ENCODE data around the gene PRH2. TPM values are rescaled to one million over a fixed set of nuclear protein-coding genes. Genes with fewer than 3 reads are reported as not detected.

PRH2 gene
- total RNA-seq, result not detected in 2 replicates

GRCh38 chr12:10928746-10929286 lies at the start of gene PRH2:
TSS of gene PRH2 (plus strand) at chr12:10929236. CDS start at chr12:10929274, 38 bp downstream.

GRCh38 chr12:10884086-10884725 lies 44.8 kb upstream of the PRH2 start, which contains the start of gene PRH1:
TSS of gene PRH1 (minus strand) at chr12:10884255. CDS start at chr12:10884217, 38 bp downstream.

GRCh38 chr12:10909462-10909861 lies 19.6 kb upstream of the PRH2 start, which contains the start of gene TAS2R13:
TSS of gene TAS2R13 (minus strand) at chr12:10909562. CDS start at chr12:10909298, 264 bp downstream.

GRCh38 chr12:10939163-10939562 lies 10.1 kb downstream of the PRH2 start, which contains the start of gene TAS2R14:
TSS of gene TAS2R14 (minus strand) at chr12:10939263. CDS start at chr12:10939207, 56 bp downstream.

Other genes with a start within 250 kb of the PRH2 start
- gene YBX3, start 205.9 kb upstream of the PRH2 start, total RNA-seq, result 116 and 139 TPM in 2 replicates
- gene TAS2R7, start 126.6 kb upstream of the PRH2 start, total RNA-seq, result not detected in 2 replicates
- not detected in 2 replicates for gene TAS2R8, start 122.0 kb upstream of the PRH2 start, total RNA-seq
- not detected in 2 replicates for gene TAS2R9, start 119.1 kb upstream of the PRH2 start, total RNA-seq
- gene TAS2R10, start 102.9 kb upstream of the PRH2 start, total RNA-seq, result 0.83 and 1.2 TPM in 2 replicates
- gene PRR4, start 79.8 kb upstream of the PRH2 start, total RNA-seq, result 0.73 and 1.2 TPM in 2 replicates
- 10.6 and 16.2 TPM in 2 replicates for gene PRH1, start 45.0 kb upstream of the PRH2 start, total RNA-seq
- gene TAS2R13, start 19.7 kb upstream of the PRH2 start, total RNA-seq, result 1.8 and 2.4 TPM in 2 replicates
- 2.6 and 4.3 TPM in 2 replicates for gene TAS2R14, start 10.0 kb downstream of the PRH2 start, total RNA-seq
- 2.9 and 6.5 TPM in 2 replicates for gene TAS2R50, start 57.7 kb downstream of the PRH2 start, total RNA-seq
- gene TAS2R20, start 69.1 kb downstream of the PRH2 start, total RNA-seq, result 3.8 and 7.2 TPM in 2 replicates
- 5.1 and 9.1 TPM in 2 replicates for gene TAS2R19, start 93.4 kb downstream of the PRH2 start, total RNA-seq
- 3.7 and 6.7 TPM in 2 replicates for gene TAS2R31, start 102.2 kb downstream of the PRH2 start, total RNA-seq
- gene TAS2R46, start 133.1 kb downstream of the PRH2 start, total RNA-seq, result 2.6 and 4.8 TPM in 2 replicates
- 2.1 TPM in 1 of 2 replicates, not detected in the other for gene TAS2R43, start 163.1 kb downstream of the PRH2 start, total RNA-seq
- 5.4 and 7.5 TPM in 2 replicates for gene TAS2R30, start 205.4 kb downstream of the PRH2 start, total RNA-seq
- gene SMIM10L1, start 242.0 kb downstream of the PRH2 start, total RNA-seq, result 5.1 and 6.0 TPM in 2 replicates

Data from smooth muscle cell of the pulmonary artery (primary cell).